GM21529 (cell line): ENCODE measurements around the gene TSPO.
A peak's percentile ranks its signal among the peaks of the same experiment; 100 is the strongest.

Experiments
- ATAC-seq: cut with Tn5 transposase; IDR thresholded peaks from one replicate; pipeline ENCODE4 v1.9.1; 2021; ENCODE audit not compliant: unreplicated experiment

TSPO gene

DNA sequence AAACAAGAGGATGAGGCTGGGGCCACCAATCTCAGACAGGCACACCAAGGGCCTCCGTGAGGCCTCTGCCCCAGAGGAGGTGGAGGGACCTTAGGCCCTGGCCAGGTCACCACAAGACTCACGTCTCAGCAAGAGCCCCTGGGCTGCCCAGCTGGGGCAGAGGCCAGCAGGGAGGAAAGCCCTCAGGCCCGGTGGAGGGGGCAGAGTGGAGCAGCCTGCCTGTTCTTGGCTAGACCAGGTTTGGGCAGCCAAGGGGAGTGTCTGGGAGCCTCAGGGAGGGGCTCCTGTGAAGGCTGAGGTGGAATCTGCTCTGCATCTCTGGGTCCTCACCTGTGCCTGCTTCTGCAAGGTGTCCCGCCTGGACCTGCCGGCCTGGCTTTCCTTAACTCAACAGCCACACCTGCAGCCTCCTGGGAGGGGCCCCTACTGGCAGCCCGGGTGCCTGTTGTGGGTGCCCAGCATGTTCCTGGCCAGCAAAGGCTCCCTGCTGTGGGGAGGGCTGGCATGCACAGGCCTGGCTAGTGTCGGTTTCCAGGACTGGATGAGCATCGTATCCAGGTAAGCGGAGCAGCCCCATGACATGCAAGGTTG, 23.7 kb downstream of the TSPO start:
- ATAC-seq = no peak

DNA sequence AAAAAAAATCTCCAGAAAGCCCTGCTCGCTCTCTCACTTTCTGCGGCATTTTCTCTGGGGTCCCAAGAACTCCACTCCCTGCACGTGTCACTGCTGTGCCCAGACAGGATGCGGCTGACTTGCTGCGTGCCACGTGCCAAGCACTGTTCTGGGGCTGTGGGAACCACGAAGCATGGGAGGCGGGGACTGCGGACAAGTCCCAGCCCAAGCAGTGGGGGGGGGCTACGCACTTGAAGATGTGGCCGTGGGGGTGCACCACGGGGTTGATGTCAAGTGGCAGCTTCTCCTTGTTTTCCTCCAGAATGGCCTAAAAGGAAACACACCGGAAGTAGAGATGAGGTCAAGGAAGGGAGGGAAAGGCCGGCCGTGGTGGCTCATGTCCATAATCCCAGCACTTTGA, 24.7 kb downstream of the TSPO start:
- no peak for ATAC-seq

DNA sequence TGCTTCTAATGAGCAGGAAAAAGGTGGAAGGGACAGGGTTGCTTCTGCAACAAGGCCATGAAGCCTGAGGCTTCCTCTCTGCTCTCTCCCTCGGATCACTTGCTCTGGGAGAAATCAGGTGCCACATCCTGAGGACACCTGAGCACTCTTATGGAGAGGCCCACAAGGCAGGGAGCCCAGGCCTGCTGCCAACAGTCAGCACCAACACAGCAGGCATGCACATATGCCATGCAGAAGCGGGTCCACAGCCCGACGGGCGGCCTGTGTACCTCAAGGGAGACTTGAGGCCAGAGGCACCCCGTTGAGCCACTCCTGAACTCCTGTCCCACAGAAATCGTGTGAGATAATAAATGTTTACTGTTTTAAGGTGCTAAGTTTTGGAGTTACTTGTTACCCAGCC, 26.1 kb downstream of the TSPO start:
- ATAC-seq = no peak

DNA sequence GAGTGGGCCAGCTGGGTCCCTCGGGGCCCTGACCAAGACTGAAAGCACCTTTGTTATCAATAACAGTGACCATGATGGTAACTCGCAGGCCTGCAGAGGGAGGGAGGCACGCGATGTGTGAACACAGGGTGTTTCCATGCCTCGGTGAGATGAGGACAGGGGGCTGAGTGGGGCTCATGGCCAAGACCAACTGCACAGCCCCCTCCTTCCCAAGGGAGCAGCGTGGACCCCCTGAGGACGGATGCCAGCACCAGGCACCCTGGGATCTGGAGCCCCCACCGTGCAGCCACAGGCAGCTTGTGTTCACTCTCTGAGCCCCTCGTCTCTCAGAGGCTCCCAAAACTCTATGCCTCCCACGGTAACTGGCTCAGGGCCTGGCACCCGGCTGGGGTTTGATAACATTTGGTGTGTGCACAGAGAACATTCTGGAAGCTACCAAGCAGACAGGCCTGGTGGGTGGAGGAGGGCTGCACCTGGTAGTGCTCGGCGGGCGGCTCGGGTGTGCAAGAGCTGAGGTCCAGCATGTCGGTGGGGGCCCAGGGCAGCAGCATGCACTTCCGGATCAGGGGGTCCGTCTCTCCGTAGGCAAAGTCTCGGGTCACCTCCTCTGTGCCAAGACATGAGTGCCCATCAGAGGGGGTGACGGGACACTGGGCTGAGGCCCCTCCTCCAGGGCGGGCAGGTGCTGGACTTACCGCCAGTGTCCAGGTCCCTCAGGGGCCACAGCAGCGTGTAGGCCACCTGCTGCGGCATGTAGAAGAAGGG, 28.0 kb downstream of the TSPO start:
- ATAC-seq = no peak

DNA sequence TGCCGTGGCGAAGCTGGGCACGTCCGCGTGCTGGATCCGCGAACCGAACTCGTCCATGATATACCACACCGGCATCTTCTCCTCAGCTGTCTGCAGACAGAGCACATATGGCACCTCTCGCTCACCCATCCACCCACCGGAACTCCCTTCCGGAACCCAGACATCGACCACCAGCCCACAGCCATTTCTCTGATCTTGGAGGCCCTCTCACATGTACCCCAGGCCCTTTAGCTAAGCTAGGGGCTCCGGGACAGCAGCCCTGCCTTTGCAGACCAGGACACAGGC, 28.5 kb downstream of the TSPO start:
- ATAC-seq = no peak

DNA sequence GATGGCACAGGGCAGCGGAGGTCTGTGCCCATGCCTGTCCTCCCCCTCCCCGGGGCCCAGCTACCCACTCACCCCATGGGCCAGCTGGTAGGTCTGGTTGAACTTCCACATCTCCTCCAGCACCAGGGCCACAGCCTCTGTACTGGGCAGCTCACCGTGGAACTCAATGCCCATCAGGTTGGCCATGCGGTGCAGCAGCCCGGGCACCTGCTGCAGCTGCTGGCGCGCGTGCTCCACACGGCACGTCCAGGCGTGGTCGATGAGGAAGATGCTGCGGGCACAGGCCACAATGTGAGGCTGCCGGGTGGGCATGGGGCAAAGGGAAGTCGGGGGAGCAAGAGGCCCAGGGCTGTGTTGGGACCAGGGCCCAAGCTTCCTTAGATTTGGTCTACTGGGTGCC, 29.3 kb downstream of the TSPO start:
- no peak for ATAC-seq

DNA sequence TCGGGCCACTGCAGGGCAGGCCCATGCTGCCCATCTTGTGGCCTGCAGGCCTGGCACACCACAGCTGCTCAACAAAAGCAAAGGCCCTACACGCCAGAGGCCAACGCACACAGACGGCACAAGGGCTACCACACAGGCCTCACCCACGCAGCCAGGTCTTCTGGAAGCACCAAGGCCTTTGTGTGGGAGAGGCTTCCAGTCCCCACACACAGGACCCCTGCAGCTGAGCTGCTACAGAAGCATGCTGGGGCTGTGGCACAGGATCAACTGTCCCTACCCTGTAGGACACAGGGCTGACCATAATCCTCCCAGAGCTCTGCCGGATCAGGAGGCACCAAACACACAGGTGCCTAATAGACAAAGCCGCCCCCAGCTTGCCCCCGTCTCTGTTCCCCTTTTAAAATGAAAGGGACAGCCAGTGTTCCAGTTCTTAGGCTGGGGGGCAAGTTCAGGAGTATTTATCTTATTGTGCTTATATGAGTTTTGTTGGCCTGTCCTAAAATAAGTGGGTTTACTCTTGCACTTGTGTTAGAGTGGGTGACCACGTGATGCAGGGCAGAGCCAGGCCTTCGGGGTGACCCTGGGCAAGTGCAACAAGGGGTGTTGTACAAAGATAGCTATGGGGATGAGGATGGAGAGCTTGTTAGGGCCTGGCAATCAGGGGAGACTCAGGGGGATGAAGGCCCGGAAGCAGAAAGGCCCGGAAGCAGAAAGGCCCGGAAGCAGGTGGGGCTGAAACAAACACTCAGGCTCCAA, 30.1 kb downstream of the TSPO start:
- ATAC-seq = no peak

DNA sequence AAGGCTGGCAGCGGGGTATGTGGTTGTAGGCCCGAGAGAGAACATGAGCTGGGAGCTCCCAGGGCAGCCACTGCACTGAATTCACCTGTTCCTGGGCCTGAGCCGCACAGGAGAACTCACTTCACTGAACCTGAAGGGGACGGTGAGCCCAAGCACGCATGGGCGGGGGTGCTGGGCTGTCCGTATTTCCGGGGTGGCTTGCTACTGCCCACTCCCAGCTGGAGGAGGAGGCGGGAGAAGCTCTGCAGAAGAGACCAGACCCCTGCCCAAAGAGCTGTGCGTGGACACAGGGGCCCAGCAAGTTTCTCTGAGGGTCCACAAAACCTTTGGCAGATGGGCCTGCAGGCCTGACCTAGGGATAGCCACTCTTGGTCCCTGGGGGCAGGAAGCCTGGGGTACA, 30.8 kb downstream of the TSPO start:
- ATAC-seq = no peak

DNA sequence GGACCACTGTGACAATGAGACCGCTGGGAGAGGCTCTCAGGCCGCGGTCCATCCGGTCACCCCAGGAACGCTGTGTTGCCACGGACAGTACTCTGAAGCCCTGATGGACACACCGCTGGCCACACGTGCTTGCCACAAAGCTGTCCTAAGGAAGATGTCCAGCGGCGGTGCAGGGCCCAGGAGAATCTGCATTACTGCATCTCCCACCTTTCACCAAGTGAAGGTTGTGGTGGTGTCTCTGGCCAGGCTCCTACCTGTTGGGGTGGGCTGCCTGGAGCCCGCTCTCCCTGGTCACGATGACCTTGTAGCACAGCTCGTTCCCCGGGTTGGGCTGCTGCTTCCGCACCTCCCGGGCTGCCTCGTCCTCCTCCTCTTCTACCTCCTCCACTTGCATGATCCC, 31.4 kb downstream of the TSPO start:
- no peak for ATAC-seq

DNA sequence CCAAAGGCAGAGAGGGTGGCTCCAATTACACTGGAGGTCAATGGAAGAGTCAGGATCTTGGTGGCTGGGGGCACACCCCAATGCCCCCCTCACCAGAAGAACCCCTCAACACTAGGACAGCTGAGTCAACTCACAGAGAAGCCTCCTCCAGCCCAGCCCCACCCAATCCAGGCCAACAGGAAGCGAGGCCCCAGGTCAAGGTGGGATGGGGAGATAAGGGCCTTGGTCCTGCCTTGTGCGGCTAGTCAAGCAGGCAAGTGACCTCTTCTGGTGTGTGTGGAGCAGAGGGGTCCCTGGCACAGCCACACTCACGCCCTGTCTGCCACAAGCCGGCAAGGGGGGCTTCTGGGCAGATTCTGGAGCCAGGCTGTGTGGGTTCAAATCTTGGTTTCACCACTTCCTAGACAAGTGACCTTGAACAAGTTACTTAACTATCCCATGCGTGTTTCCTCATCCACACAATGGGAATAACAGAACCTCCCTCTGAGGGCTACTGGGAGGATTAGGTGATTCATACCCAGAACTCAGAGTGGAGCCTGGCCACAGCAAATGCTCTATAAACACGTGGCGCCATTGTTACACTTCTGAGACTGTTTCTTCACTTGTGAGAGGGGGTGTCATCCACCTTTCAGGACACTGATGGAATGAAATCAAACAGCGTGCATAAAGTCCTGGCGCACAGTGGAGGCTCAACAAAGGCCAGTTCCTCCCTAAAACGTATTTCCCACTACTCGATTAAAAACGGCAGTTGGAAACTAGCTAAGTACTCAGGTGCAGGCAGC, 32.3 kb downstream of the TSPO start:
- no peak for ATAC-seq

DNA sequence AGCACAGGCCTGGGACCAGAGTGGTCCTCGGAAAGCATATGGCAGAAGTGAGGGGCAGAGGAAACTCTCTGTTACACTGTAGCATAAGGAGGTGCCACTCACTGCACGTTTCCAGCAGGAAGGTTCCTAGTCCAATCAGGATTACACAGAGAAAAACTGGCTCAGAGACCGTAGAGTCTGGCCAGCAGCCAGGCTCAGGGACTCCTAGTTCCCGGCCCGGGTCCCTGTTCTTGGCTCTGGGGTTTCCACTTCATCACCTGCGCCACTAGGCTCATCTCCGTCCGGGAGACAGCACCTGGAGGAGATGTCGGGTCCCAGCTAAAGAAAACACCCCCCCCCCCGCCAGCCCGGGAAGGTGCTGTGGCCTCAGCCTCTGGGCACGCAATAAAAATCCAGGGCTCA, 34.5 kb downstream of the TSPO start:
- no peak for ATAC-seq

DNA sequence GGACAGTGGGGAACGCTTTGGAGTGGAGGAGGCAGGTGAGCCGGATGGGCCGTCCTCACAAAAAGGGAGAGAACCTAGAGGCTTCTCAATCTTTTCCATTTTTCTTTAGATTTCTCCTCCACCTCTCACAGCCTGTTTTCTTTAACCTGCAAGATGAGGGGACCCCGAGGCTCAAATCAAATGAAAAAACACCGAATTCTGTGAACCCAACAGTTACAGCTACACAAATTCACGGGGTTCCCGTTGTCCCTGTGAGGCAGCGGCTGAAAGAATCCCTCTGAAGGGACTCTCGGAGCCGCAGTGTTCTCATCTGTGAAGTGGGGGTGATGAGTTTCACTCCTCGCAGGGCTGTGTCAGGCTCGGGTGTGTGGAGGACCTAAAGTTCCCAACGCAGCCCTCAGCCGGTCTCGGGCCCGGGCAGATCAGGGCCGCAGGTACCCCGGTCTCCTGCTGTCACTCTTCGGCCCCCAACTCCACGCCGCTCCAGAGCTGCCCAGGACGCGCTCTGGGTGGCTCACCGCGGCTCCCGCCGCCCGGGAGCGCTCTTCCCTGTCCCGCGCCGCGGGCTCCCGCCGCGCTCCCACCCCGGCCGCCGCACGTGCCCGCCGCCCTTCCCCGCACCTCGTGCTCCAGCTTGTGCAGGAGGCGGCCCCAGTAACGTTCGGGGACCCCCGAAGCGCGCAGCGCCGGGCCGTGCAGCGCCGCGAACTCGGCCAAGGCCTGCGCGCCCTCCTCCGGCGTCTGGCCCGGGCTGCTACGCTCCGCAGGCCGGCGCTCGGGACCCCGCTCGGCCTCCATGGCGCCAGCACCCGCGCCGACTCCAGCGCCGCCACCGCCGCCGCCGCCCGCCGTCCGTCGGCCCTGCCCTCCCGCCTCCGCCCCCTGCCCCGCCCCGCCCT, 35.2 kb downstream of the TSPO start, which contains the start of gene TTLL12:
Gene TTLL12, minus strand, starts transcription at position 863 of the 899 bp plus-strand sequence. Its CDS starts 65 bp downstream, at position 798.
- ATAC-seq = peak; percentile 37

DNA sequence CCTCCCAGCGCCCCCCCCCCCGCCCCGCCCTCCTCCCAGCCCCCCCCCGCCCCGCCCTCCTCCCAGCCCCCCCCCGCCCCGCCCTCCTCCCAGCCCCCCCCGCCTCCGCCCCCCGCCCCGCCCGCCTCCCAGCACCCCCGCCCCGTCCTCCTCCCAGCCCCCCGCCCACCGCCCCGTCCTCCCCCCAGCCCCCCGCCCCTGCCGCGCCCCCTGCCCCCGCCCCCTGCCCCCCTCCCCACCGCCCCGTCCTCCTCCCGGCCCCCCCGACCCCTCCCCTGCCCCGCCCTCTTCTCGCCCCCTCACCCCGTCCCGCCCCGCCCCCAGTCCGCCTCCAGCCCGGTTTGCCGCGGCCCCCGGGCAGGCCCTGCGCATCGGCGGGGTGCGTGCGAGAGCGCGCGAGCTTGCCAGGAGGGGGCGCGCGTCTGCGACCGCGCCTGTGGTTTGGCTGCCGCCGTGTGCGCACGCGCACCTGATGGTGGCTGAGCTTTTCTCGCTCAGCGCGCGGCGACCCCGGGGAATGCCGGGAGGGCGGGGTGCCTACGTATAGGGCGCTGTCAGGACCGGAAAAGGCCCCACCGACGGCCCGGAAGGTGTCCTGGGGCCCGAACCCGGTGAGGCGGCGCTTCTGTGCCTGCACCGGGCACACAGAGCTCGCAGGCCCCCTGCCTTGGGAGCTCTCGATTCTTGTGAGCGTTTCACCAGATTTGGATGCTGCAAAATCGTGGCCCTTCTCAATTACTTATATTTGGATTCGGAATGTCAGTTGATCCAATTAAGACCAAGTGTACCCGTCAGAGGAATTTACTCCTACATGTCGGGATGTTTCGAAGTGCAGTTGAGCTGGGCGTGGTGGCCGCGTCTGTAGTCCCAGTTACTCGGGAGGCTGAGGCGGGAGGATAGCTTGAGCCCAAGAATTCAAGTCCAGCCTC, 36.1 kb downstream of the TSPO start:
- peak; percentile 80 for ATAC-seq

DNA sequence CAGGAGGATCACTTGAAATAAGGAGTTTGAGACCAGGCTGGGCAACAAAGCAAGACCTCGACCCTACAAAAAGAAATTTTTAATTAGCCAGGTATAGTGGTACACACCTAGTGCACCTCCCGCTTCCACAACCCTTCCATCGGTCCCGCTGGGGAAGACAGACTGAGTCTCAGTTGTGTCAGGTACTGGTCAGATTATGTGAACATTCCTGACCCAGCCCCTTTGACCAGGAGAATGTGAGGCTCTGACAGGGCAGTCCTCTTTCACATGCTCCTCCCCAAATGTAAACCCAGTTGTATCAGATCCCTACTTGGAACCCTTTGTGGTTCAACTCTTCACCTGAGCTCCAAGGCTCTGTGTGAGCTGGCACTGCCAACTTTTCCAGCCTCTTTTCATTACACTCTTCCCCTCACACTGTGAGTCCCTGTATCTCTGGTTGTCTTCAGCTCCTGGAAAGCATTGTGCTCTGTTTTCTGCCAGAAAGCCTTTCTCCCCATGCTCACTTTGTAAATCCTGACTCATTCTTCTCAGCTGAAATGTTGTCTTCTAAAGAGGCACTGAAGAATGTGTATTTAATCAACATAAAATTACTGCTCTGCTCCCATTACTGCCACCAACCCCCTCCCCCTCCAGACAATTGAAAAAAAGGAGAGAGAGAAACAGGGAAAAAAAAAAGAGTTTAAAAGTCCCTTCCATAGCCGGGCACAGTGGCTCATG, 37.6 kb downstream of the TSPO start:
- no peak for ATAC-seq

DNA sequence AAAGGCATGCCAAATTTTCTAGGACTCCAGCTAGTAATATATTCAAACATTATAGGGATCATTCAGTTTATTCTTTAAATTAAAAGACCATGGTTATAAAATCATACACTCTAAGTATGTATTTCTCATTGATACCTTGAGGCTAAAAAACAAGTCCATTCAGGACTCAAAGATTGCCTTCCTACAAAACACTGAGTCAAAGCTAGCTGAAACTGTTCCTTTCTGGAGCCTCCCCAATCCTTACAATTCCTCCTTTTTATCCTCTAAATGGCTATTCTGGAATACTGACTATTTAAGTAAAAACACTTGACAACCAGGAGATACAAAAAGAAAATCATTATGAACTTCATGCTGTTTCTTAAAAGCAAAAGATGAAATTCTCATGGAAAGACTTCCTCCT, 40.5 kb downstream of the TSPO start:
- no peak for ATAC-seq

DNA sequence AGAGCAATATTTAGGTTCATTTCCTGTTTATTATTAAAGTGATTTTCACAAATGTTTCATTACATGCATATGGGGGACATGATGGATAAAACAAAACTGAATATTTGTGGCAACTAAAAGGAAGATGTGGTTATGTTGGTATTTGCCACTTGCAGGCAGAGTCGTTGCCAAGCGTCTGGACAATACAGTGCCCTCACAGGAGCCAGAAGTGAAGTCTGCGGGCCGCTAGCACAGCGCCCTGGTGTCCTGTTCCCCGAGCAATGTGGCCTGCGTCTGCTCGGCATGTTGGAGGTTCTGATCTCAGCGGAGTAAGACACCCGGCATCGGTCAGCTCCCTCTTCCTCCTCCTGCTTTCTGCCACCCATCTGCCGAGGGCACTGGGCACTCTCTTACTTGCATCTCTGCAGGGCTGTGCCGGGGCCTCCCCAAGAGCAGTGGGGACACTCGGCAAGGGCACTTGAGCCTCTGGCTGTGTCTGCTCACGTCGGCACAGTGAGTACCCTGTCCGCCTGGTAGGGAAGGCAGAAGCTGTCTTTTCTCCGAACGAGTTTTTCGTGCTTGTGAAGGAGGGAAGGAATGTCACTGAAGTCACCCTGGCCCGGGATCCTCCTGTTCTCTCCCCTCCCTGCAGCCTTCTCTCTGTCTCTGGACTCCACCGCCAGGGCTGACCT, 46.0 kb downstream of the TSPO start:
- no peak for ATAC-seq

DNA sequence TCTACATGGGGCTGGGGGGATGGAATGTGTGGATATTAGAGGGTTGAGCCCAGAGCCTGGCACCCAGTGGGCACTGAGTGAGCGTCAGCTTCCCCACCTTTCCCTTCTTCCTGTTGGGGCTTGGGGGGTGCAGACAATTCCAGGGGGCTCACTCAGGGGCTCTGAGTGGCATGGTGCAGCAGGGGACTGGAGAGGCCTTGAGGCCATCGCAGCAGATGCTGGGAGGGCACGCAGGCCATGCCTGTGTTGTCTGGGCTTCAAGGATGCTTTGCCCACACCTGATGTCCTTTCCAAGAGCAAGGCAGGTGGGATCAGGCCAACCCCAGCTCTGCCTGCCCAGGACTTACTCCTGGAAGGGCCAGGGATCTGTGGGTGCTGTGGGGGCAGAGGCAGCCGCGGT, 46.8 kb downstream of the TSPO start:
- no peak for ATAC-seq

DNA sequence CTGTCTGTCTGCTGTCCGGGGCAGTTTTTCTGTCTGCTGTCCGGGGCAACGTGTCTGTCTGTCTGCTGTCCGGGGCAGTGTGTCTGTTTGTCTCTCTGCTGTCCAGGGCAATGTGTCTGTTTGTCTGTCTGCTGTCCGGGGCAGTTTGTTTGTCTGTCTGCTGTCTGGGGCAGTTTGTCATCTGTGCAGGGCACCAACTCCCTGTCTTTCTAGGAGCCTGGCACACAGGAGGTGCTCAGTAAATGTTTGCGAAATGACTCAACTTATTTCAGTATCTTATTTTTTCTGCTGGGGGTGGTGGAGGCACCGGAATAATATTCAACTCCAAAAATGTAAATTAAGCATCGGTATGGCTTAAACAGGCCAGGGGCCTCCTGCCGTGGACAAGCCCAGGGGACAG, 47.6 kb downstream of the TSPO start:
- no peak for ATAC-seq
